LNCaP clone FGC (cell line): ENCODE measurements around the gene LRRC27.
A peak's percentile ranks its signal among the peaks of the same experiment; 100 is the strongest.

Experiments
- DNase-seq: peaks from one replicate; pipeline ENCODE4 v3.0.0-alpha.2; 2011; ENCODE audit warnings: low read depth
- H3K4me3 ChIP-seq: 2 replicates; pipeline ENCODE4 v1.5.1; 2011; ENCODE audit warnings: mild to moderate bottlenecking, low read depth, low read length, control low read depth
- TF ChIP-seq, protein P1 (sequence below): IDR thresholded peaks from 2 replicates; pipeline ENCODE4 v1.5.1; 2012; ENCODE audit warnings: mild to moderate bottlenecking; ENCODE audit not compliant: control insufficient read depth, insufficient read depth; ENCODE audit errors: extremely low read depth

LRRC27 gene

DNA sequence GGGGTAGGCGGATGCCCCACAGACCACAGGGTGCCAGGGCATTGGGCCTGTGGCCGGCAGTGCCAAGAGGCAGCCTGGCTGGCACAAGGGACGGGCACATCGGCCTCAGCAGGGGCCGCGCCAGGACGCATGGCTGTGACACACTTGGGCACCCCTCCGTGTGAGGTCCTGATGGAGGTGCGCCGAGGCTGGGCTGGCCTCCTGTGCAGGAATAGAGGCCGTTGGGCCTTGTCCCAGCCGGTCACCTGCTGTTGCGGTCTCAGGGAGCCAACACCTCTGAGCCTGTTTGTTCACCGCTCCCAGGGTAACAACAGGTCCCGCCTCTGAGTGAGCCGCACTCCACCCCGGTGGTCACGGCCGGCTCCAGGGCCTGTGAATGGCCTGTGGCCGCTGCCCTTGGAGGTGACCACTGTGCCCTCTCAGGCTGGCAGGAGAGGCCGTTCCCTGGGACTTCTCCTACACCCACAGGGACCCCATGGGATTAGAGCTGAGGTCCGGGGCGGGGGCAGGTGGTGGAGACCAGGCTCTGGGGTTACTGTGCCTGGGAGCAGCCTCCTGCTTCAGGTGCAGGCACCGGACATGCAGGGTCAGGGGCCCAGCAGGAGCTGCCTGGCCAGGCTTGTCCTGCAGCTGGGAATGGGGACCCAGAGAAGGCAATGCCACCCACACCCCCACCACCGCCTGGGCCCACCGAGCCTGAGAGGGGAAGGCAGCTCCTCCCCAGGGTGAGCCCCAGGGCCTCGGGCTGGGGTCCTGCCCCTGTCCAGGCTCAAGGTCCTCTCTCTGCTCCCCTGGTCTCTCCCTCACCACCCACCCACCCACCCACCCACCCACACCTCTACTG lies 77.1 kb downstream of the LRRC27 start:
- no peak for DNase-seq
- TF ChIP-seq, protein P1, sequence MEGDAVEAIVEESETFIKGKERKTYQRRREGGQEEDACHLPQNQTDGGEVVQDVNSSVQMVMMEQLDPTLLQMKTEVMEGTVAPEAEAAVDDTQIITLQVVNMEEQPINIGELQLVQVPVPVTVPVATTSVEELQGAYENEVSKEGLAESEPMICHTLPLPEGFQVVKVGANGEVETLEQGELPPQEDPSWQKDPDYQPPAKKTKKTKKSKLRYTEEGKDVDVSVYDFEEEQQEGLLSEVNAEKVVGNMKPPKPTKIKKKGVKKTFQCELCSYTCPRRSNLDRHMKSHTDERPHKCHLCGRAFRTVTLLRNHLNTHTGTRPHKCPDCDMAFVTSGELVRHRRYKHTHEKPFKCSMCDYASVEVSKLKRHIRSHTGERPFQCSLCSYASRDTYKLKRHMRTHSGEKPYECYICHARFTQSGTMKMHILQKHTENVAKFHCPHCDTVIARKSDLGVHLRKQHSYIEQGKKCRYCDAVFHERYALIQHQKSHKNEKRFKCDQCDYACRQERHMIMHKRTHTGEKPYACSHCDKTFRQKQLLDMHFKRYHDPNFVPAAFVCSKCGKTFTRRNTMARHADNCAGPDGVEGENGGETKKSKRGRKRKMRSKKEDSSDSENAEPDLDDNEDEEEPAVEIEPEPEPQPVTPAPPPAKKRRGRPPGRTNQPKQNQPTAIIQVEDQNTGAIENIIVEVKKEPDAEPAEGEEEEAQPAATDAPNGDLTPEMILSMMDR: no peak
- H3K4me3 ChIP-seq: peak overlapping the region; percentile 57

DNA sequence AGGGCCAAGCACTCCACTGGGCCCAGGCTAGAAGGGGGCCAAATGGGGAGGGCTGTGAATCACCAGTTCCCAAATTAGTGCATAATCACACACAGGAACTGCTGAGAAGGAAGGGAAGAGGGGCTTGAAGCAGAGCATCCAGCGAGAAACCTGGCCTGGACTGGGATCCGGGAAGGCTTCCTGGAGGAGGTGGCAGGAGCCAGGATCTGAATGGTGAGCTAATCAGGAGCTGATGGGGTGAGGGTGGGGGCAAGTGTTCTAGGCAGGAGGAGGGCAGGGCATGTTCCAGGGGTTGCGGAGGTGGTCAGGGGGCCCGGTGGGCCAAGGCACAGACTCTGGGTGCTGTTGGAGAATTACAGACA lies 77.7 kb downstream of the LRRC27 start:
- TF ChIP-seq, protein P1: no peak
- peak overlapping the region; percentile 57; the same call in 1 of the 2 replicates for H3K4me3 ChIP-seq
- no peak for DNase-seq

DNA sequence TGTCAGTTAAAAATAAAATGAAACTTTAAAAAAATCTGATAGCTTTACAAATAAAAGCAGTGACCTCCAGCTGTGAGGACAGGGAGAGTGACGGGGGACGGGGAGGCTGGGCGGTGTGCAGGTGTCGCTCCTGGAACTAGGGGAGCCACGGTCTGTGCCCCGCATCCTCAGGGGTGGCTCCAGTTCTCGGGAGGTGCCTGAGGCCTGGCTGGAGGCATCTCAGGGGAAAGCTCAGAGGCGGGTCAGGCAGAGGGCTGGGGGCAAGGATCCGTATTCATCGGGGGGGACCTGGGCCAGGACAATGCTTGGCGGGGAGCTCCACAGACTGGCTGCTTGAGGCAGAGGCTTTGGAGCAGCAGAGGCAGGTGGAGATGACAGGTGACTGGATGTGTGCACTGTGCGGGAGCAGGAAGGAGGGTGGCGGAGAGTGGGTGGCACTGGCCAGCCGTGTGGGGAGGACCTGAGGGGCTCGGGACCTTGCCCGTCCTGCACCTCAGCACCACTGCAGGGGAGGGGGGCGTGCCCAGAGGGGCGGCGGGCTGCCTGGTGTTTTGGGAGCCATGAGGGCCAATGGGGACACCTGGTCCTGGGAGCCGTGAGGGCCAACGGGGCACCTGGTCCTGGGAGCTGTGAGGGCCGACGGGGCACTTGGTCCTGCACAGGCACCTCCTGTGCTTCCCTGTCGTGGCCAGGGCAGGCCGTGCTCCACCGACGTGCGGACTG lies 78.2 kb downstream of the LRRC27 start:
- TF ChIP-seq, protein P1: no peak
- no peak for DNase-seq

DNA sequence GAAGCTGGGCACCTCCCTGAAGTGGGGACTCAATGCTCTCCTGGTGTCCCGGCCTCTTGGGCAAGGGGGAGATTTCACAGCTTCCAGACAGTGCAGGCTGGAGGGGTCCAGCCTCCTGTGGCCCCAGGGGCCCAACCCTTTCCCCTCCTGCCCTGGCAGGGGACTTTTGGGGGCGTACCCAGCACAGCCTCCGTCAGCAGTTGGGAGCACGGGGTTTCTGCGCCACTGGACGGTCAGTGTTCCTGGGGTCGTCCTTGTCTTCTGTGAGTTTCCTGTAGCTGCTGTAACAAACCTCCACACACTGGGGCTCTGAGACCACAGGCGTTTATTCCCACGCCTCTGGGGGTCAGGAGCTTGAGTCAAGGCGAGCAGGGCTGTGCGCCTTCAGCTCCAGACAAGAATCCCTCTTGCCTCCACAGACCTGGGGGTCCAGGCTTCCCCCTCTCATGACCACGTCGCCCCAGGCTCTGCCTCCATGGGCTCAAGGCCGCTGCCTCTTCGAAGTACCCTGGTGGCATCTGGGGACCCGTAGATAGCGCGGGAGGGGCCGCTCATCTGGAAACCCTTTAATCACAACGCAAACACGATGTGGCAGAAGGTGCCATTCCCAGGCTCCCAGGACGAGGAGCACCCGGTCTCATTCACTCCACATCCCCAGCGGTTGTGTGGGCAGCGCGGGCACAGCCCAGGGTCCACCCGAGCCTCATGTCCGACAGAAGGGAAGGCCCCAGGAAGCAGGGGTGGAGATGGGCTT lies 79.0 kb downstream of the LRRC27 start:
- no peak for DNase-seq
- peak overlapping the region; percentile 17; the same call in 1 of the 2 replicates for H3K4me3 ChIP-seq
- TF ChIP-seq, protein P1: no peak

More for the DNA sequence above, 78.2 kb downstream of the LRRC27 start:
- no peak overlapping the region for H3K4me3 ChIP-seq

GRCh38 chr10:132411561-132412253 lies 79.7 kb downstream of the LRRC27 start:
- H3K4me3 ChIP-seq: peak overlapping the region; percentile 17; the same call in 1 of the 2 replicates
- DNase-seq: no peak
- TF ChIP-seq, protein P1: no peak

- no peak for DNase-seq
- TF ChIP-seq, protein P1: no peak
- peak overlapping the region; percentile 0; the same call in 1 of the 2 replicates for H3K4me3 ChIP-seq
Observed at GRCh38 chr10:132412316-132413192, 80.6 kb downstream of the LRRC27 start.
